Motor neuron (in vitro differentiated cells): ENCODE results near the gene CSN3. TPM values are rescaled to one million over a fixed set of nuclear protein-coding genes. Genes with fewer than 3 reads are reported as not detected.

Experiments
- ATAC-seq, 8 experiments: fragments of 200-7000 bp; cut with Tn5 transposase; replicated peaks in 6 of 8; 2 replicates each; pipeline ENCODE4 v1.8.0; 2021; ENCODE audit warnings: mild to moderate bottlenecking in 8 of 8, moderate library complexity in 8 of 8
- H3K27ac ChIP-seq, 2 donors: fragments of 250-450 bp; sonication (Bioruptor Pico); 2 replicates each; pipeline ENCODE4 v1.9.0; 2021; ENCODE audit warnings: antibody characterized with exemption in 2 of 2, mild to moderate bottlenecking in 2 of 2, moderate library complexity in 1 of 2
- H3K4me1 ChIP-seq, 2 donors: fragments of 250-450 bp; sonication (Bioruptor Pico); replicated peaks in 1 of 2; 2 replicates each; pipeline ENCODE4 v1.6.1; 2021; ENCODE audit warnings: antibody characterized with exemption in 2 of 2, mild to moderate bottlenecking in 2 of 2, moderate library complexity in 1 of 2
- H3K4me3 ChIP-seq, 5 donors: fragments of 250-450 bp; sonication (Bioruptor Pico); 2 replicates each; pipeline ENCODE4 v1.9.0; 2021; ENCODE audit warnings: antibody characterized with exemption in 5 of 5, mild to moderate bottlenecking in 5 of 5, moderate library complexity in 4 of 5
- WGBS, 10 experiments: fragments of 450-650 bp; shearing (Covaris generic); methylation state at CpG; one replicate each; pipeline ENCODE4 v1.0.0; 2022; 5-methylcytosine and 5-hydroxymethylcytosine counted together
- in situ Hi-C, 9 experiments: fragments of 400-800 bp; cut with MboI; loops; one replicate each; pipeline ENCODE4 v1.15.0; 2021; ENCODE audit warnings: low sequenced_read_pairs in 9 of 9, low pct_unique_long_range_greater_than_20kb in 2 of 9; ENCODE audit not compliant: unreplicated experiment in 9 of 9
- total RNA-seq, 8 experiments: library from RNA; unstranded; fragments of 300-600 nt; gene quantifications; 2 replicates each; pipeline versions ENCODE4 v1.2.3 to v1.2.4, GENCODE V29; 2022

The CSN3 gene
- total RNA-seq, 8 experiments from 2014 or later: 0.52 to 1.2 TPM; not detected in 6

DNA sequence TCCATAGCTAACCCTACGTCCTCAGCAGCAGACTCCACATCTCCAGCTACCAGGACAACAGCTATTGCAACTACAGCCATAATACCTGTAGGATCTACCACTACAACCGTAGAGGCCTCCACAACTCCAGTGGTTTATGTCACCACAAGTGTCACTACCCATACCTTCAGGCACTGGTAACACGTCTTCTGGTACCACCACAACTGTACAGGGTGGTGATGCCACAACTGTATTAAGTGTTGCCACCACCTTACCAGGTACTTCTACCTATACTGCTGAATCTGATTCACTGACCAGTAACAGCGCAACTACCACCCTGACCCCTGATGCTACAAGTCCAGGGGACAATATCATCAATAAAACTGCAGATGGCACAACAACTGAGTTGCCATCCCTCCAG is 57.8 kb downstream of the CSN3 start:
- in situ Hi-C loops: loop anchor here in 1 of 9 experiments (25.0 kb wide), 1 partner anchor 187 kb away; no protein-coding TSS in a partner anchor
- Histone ChIP-seq H3K4me1 (no peaks in the 10 kb centered on the region), H3K27ac (no peak overlapping the region), H3K4me3 (no peak overlapping the region)
- ATAC-seq: no peak
- 40 to 100% (median 65%) methylated on average over 1 to 4 of the region's 4 CpGs; no CpG with 5 or more reads in 4 of the 10 experiments for WGBS, 10 experiments

Other genes with a start within 250 kb of the CSN3 start
- gene STATH, start 246.6 kb upstream of the CSN3 start, total RNA-seq: not detected
- gene HTN3, start 214.1 kb upstream of the CSN3 start, total RNA-seq: not detected
- gene HTN1, start 192.2 kb upstream of the CSN3 start, total RNA-seq: under 1 TPM in 2 of 8 experiments, not detected in 6; 0.28 to 0.33 TPM
- 1 to 10 TPM in 1 of 8 experiments, under 1 TPM in 7; 0.04 to 1.7 (median 0.28) TPM for gene PRR27, start 88.4 kb upstream of the CSN3 start, total RNA-seq
- gene ODAM, start 46.9 kb upstream of the CSN3 start, total RNA-seq: under 1 TPM in 1 of 8 experiments, not detected in 7; 0.40 TPM
- 100 to 1,000 TPM in 1 of 8 experiments, 10 to 100 TPM in 2, not detected in 5; 12.8 to 113 (median 93.4) TPM for gene FDCSP, start 16.5 kb upstream of the CSN3 start, total RNA-seq
- gene CABS1, start 92.4 kb downstream of the CSN3 start, total RNA-seq: 1 to 10 TPM in 1 of 8 experiments, under 1 TPM in 2, not detected in 5; 0.13 to 1.3 (median 0.43) TPM
- gene SMR3A, start 118.2 kb downstream of the CSN3 start, total RNA-seq: 1 to 10 TPM in 1 of 8 experiments, under 1 TPM in 2, not detected in 5; 0.80 to 1.2 (median 0.97) TPM
- 1 to 10 TPM in 1 of 8 experiments, under 1 TPM in 3, not detected in 4; 0.32 to 1.8 (median 0.63) TPM for gene SMR3B, start 140.5 kb downstream of the CSN3 start, total RNA-seq
- gene OPRPN, start 155.3 kb downstream of the CSN3 start, total RNA-seq: 1 to 10 TPM in 1 of 8 experiments, under 1 TPM in 3, not detected in 4; 0.41 to 2.5 (median 0.51) TPM
- gene MUC7, start 229.6 kb downstream of the CSN3 start, total RNA-seq: 1 to 10 TPM in 1 of 8 experiments, under 1 TPM in 5, not detected in 2; 0.20 to 1.3 (median 0.44) TPM